NT2/D1 (cell line): ENCODE data around the gene PIP5K1C.
A peak's percentile ranks its signal among the peaks of the same experiment; 100 is the strongest.
"Not testable (repeated sequence)": the region's sequence is repeated elsewhere in the genome, so short reads cannot be mapped to it uniquely, and the experiment has no call there.

Experiments
- DNase-seq: peaks from one replicate; pipeline ENCODE4 v3.0.0-alpha.2; 2011; ENCODE audit warnings: low read depth, low spot score
- H3K27me3 ChIP-seq: 2 replicates; pipeline ENCODE4 v1.6.0; 2011; ENCODE audit warnings: mild to moderate bottlenecking; ENCODE audit not compliant: insufficient read length, insufficient read depth
- H3K36me3 ChIP-seq: 2 replicates; pipeline ENCODE4 v1.6.1; 2011; ENCODE audit warnings: mild to moderate bottlenecking, low read length, mixed read lengths; ENCODE audit not compliant: insufficient read depth, insufficient read length
- H3K4me1 ChIP-seq: 2 replicates; pipeline ENCODE4 v1.5.1; 2011; ENCODE audit not compliant: insufficient read depth, insufficient read length
- H3K4me3 ChIP-seq: 2 replicates; pipeline ENCODE4 v1.5.1; 2011; ENCODE audit warnings: low read depth; ENCODE audit not compliant: insufficient read length
- H3K9ac ChIP-seq: 2 replicates; pipeline ENCODE4 v1.6.0; 2011; ENCODE audit warnings: low read depth; ENCODE audit not compliant: insufficient read length
- H3K9me3 ChIP-seq: 2 replicates; pipeline ENCODE4 v1.5.1; 2011; ENCODE audit warnings: mild to moderate bottlenecking, low read length; ENCODE audit not compliant: insufficient read depth
- SUZ12 ChIP-seq: IDR thresholded peaks from 2 replicates; pipeline ENCODE4 v1.6.1; 2011; ENCODE audit not compliant: insufficient read length, insufficient read depth; ENCODE audit errors: extremely low read depth
- YY1 ChIP-seq: IDR thresholded peaks from 2 replicates; pipeline ENCODE4 v1.6.1; 2011; ENCODE audit not compliant: insufficient read length, insufficient read depth
- ZNF274 ChIP-seq: IDR thresholded peaks from 2 replicates; pipeline ENCODE4 v1.6.1; 2011; ENCODE audit warnings: mild to moderate bottlenecking, low read depth, low read length

The PIP5K1C gene

GRCh38 chr19:3633559-3633988 is 66.7 kb downstream of the PIP5K1C start:
- Histone ChIP-seq H3K4me3 (no peak overlapping the region), H3K4me1 (peaks cover 2% of the 10 kb centered on the region), H3K27me3 (no peaks in the 10 kb centered on the region), H3K36me3 (peaks cover 65% of the 10 kb centered on the region), H3K9me3 (no peaks in the 10 kb centered on the region), H3K9ac (no peak overlapping the region)
- no peak for TF ChIP-seq YY1
- no peak for TF ChIP-seq SUZ12
- TF ChIP-seq ZNF274: no peak
- no peak for DNase-seq

- Histone ChIP-seq H3K4me1 (peaks cover 2% of the 10 kb centered on the region), H3K27me3 (no peaks in the 10 kb centered on the region)
Observed at GRCh38 chr19:3632739-3633558, 67.3 kb downstream of the PIP5K1C start.

GRCh38 chr19:3632098-3632497 is 68.2 kb downstream of the PIP5K1C start:
- Histone ChIP-seq H3K27me3 (no peaks in the 10 kb centered on the region), H3K36me3 (peaks cover 52% of the 10 kb centered on the region), H3K4me1 (peaks cover 2% of the 10 kb centered on the region), H3K9me3 (no peaks in the 10 kb centered on the region), H3K9ac (no peak overlapping the region), H3K4me3 (no peak overlapping the region)
- DNase-seq: no peak
- TF ChIP-seq SUZ12 (no peak), ZNF274 (no peak), YY1 (no peak)

More at GRCh38 chr19:3632739-3633558, 67.3 kb downstream of the PIP5K1C start:
- DNase-seq: no peak
- no peak overlapping the region for H3K9ac ChIP-seq
- H3K4me3 ChIP-seq: no peak overlapping the region
- TF ChIP-seq YY1 (no peak), SUZ12 (no peak), ZNF274 (no peak)
- H3K9me3 ChIP-seq: no peaks in the 10 kb centered on the region
- H3K36me3 ChIP-seq: peaks cover 59% of the 10 kb centered on the region

- TF ChIP-seq YY1: no peak
- H3K4me3 ChIP-seq: no peak overlapping the region
- H3K27me3 ChIP-seq: no peaks in the 10 kb centered on the region
- peaks cover 2% of the 10 kb centered on the region for H3K4me1 ChIP-seq
- DNase-seq: no peak
- H3K36me3 ChIP-seq: peaks cover 44% of the 10 kb centered on the region
- H3K9ac ChIP-seq: no peak overlapping the region
- no peaks in the 10 kb centered on the region for H3K9me3 ChIP-seq
Observed at GRCh38 chr19:3631053-3631861, 69.0 kb downstream of the PIP5K1C start.

- not testable (repeated sequence) for H3K4me3 ChIP-seq
Observed at GRCh38 chr19:3628766-3629165, 71.5 kb downstream of the PIP5K1C start.

GRCh38 chr19:3627351-3627723 is 72.9 kb downstream of the PIP5K1C start:
- Histone ChIP-seq H3K9me3 (no peaks in the 10 kb centered on the region), H3K27me3 (no peaks in the 10 kb centered on the region), H3K9ac (no peak overlapping the region), H3K36me3 (peaks cover 40% of the 10 kb centered on the region), H3K4me3 (no peak overlapping the region), H3K4me1 (peaks cover 4% of the 10 kb centered on the region)
- no peak for DNase-seq
- no peak for TF ChIP-seq YY1
- no peak for TF ChIP-seq SUZ12
- no peak for TF ChIP-seq ZNF274

More at GRCh38 chr19:3628766-3629165, 71.5 kb downstream of the PIP5K1C start:
- DNase-seq, H3K9me3 ChIP-seq, H3K27me3 ChIP-seq, H3K9ac ChIP-seq, H3K4me1 ChIP-seq: not testable (repeated sequence)
- peaks cover 41% of the 10 kb centered on the region for H3K36me3 ChIP-seq

- Histone ChIP-seq H3K4me1 (peaks cover 4% of the 10 kb centered on the region), H3K4me3 (peak within 1 kb of the TSS; percentile 94), H3K9me3 (no peaks in the 10 kb centered on the region), H3K9ac (peak within 1 kb of the TSS; percentile 93), H3K36me3 (peaks cover 40% of the 10 kb centered on the region), H3K27me3 (no peaks in the 10 kb centered on the region)
- TF ChIP-seq SUZ12 (no peak), ZNF274 (no peak), YY1 (no peak)
- DNase-seq: peak; percentile 97
Observed at GRCh38 chr19:3626473-3627350, 73.6 kb downstream of the PIP5K1C start, which contains the start of gene CACTIN. TSS of gene CACTIN (minus strand) at chr19:3626790. CDS start at chr19:3626762, 28 bp downstream.
